SHP77 treated with DMSO at 0.1 percent for 48 hours (cell line): ENCODE measurements around the gene KCNMA1.

ENCODE experiments used
- DNase-seq: peaks from one replicate; lab custom pipeline; 2025; lab: John Stamatoyannopoulos, UW

KCNMA1 gene

DNA sequence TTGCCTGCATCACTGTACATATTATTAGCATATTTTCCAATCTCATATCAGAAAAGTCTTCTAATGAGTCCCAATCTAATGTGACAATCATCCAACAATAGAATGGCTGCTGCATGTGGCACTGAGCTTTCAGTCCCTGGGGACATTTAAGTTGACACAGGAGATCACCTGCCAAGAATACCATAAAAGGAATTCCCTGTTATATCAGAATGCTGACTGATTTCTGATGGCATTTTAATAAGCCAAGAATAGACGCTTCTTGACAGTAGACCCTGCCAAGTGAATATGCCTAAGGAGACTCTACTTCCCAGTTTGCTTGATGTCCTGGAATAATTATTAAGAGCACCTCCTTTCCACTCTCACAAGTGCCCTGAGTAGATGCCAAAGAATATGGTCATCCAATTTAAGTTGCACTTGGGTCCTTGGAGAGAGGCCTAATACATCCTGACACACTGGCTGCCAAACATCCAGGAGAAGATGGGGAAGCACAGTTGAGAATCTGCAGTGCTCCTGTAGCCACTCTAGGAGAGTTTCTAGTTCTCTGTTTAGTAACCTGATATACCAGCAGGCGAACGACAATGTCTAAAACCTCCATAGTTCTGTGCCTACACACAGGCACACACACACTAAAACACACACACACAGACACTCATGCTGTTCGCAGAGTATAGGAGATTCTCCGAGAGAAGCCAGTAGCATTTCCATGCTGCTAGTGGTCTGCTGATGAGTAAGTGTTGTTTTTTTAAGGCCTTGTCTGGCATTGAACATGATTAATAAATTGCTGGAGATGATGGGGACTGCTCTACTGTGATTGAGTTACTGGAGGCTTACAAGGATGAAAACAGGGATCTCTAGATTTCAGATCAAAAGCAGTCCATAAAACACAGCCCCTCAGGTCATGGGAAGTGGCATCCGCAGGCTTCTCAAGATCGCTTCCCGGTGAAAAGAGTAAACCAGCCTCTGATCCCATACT lies 369.6 kb downstream of the KCNMA1 start:
- DNase-seq = no peak

DNA sequence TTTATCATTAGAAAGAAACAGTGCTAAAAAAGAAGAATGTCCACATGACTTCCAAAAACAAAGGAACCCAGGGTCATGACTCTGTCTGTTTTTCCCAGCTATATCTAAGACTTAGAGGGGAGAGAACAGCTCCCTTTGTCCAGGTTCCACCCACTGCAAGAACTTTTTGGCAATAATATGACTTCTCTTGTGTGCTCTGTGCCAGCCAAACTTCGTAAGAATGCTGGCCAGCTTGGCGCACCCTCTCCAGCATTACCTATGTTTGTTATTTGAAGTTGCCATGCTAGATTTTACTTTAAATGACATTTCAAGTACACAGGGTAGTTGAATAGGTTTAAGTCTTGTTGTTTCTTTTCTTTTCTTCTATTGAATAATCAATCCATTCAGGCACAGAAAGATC lies 371.4 kb downstream of the KCNMA1 start:
- no peak for DNase-seq

DNA sequence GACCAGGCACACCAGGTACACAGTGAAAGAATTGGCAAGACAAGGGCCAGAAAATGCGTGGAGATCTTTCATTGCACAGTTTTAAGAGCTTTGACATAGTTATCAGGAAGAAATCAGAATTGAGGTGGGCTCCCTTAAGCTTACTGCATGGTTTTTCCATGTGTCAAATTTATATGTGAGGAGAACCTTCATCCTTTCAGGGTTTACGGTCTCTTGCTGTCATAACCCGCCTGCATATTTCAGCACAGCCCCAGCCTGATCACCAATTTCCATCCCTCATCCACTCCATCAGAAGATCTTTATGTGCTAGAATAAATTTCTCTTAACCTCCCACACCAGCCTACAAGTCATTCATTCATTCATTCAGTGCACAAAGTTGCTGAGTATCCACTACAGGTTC lies 373.1 kb downstream of the KCNMA1 start:
- no peak for DNase-seq

DNA sequence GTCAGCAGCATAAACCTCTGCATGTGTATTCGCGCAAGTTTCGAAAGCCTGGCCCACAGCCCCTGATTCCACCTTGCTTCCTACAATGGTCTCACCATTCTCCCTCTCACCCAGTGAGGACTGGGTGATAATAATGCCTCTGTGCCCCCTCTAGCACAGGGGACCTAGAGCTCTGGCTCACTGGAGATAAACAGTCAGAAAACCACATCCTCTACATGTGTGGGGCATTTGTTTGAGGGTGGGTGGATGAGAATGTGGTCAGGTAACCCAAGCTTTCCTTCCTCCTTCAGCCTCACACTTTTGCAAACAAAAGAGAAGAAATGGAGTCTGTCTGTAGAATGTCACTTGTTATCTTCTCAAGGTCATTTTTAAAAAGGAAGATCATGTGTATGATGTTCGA lies 373.5 kb downstream of the KCNMA1 start:
- DNase-seq = no peak

DNA sequence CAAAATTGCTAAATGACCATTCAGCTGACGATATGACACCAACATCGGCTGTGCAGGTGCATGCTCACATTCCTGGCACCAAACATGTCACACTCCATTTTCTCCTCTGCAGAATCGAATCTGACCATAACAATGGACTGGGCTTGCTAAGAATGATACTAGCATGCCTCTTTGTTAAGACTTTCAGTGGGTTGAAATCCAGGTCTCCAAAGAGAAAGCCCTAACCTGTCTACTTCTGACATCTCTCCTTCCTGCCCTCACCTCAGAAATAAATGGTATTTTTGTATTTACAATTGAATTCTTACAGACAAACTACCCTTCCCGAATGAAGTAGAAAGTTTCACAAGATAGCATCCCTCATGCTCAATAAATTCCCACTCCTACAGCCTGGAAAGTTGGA lies 373.9 kb downstream of the KCNMA1 start:
- DNase-seq = no peak

DNA sequence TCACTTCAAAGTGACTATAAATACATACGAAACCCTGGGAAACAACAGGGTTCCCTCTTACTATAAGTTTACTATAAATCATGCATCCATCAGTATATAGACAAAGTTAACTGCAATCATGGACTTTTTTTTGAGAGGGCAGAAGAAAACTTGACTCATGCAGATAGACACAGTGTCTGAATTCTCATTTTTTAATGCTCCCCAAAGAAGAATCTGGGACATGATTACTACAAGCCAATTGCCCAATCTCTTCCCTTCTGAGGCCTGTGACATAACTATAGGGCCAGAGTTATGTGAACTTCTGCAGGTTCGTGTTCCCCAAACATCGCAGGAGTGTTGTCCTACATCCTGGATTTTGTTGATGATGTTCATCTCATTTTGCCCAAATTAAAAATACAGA lies 376.5 kb downstream of the KCNMA1 start:
- no peak for DNase-seq

DNA sequence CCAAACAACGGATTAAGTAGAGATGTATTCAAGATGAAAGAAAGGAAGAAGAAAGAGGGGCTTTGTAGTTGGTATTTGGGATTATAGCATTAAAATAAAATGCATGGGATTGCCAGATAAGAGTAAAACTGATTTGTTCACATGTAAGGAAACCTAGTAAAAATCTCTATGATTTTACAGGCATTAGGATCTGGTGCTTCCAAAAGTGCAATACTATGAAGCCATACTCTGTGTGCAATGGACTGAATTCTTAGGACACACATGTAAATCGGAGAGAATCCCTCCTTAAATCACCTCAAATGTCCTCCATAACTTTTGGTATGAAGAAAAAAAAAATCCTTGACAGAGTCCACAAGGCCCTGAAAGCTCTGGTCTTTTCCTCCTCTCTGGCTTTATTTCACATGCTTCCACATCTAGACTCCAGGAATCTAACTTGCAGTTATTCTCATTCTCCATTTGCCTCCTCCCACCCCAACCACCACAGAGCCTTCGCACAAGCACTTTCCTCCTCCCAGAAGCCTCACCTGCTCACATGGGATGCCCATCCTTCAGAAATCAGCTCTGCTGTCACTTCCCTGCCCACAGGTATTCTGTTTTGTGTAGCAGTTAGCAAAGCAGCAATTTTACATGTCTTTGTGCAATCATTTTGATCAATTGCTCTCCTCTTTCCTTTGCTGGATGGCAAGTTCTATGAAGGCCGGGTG lies 378.3 kb downstream of the KCNMA1 start:
- DNase-seq = no peak

DNA sequence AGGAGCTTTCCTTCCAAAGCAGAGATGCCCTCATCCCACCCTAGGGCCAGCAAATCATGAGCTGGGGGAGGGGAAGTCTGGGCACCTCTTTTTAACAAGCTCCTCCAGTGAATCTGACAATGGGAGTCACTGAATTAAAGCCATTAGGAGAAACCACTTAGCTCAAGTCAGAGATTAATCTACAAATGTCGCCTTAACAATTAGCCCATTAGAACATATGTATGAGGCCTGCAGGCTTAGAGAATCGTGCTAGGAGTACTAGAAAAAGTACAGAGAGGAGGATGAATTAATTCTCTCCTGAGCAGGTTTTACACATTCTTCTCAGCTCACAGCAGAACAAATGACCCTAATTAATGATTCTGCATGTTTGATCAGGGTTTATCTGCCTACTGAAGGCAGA lies 381.3 kb downstream of the KCNMA1 start:
- DNase-seq = no peak

DNA sequence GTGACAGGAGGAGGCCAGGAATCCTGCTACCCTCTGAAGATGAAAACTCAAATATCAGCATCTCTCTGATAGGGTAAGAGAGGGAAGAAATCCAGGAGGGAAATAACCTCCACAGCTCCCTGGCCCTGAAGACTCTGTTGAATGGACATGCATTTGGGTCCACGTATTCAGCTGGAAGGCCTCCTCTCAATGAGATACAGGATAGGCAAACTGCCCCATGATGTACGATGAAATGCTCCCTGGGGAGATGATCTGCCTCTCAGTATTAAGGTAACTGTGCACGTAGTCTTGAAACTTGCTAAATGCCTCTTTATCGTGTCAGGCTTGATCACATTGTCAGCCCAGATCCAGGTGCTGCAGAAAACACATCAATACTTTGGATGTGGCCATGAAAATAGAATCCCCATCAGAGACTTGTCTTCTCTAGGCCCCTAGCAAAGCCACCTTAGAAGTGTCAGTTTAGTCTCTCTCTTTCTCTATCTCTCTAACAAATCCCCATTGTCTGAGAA lies 384.0 kb downstream of the KCNMA1 start:
- DNase-seq = no peak

DNA sequence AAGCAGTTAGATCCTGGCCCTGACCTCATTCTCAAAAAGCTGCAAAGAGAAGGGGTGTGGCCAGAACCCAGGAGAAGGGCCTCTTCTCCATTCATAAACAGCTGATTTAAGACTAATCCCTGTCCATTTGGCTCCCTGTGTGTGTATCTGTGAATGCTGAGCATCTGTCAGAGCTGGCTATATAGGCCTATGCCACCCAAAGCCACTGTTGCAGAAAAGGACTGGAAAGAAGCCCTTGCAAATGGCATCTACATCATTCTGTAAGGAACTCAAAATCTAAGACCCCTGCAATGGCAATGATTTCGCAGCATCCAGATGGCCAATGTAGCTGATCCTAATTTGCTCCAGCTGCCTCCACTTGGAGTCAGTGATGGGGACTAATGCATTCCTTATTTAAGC lies 384.5 kb downstream of the KCNMA1 start:
- DNase-seq = no peak

DNA sequence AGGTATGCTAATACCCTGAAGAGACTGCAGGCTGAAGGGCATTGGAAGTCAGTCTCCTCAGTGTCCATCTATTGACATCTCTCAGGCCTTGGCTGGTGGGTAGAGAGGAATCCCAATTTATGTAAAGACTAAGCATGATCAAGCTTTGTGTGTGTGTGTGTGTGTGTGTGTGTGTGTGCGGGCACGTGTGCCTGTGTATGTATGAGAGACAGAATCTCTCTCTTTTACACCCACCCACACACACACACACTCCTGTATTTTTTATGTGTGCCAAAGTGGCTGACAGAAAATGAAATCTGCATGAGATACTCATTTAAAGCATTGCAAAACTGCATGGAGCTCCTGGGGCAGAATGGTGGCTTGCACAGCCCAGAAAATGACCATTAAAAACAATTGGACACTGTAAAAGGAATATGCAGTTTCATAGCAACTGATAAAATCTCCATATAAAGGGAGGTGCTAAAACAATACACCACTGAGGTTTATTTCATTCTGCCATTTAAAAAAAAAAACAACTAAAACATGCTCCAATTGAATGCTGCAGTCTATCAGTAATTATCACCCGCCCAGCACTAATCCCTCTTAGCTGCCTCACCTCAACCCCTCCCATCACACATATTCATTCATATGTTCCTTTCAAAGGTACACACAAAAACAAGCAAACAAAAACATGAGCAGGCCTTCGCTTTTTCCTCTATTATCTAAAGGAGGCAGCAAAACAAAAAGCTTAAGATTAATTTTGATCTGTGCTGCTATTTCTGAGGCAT lies 385.0 kb downstream of the KCNMA1 start:
- DNase-seq = no peak

DNA sequence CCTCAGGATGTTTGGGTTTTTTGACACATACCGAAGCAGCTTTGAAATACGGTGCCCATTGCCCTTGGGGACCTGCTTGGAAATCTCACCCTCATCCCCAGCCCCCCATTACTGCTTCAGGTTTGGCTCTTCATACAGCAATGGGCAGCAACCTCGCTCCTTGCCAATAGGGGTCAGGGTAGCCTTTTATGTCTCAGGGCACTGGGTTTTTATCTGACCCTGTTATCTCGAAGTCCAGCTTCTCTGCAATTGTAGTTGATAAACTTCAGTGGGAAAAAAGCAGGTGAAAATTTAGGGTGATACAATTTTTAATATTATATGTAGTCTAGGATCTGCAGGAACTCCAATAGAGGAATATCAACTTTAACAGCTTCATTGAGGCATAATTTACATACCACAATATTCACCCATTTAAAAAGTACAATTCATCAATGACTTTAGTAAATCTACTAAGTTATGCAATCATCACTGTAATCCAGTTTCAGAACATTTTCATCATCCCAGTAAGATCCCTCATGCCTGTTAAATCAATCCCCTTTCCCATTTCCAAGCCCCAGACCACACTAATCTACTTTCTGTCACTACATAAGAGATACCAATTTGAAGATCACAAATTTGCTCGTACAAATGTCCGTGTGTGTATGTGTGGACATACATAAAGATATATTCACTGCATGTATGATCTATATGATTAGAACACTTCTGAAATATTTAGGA lies 386.2 kb downstream of the KCNMA1 start:
- no peak for DNase-seq

DNA sequence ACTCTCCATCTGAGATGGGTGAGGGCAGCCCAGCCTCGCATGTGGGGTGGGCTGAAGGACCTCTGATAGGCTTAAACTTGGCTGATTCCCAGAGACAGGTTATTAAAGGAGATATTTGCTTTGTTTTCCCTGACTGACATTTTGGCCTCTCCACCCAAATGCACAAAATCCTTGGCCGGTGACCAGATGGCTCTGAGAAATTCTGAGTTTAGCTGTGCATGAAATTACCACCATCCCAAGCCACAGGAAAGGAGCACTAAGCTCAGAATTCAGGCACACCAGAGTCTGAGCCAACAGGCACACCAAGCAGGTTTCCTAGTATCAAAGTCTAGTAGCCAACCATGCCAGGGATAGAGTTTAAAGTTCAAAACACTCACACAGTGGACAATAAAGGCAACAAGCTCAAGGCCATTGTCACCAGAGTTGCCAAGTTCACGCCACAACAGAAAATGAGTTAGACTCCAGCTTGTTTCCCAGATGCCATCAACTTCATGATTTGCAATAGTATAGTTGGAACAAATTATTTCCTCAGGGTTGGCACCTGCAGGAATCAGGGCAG lies 387.6 kb downstream of the KCNMA1 start:
- DNase-seq = no peak

DNA sequence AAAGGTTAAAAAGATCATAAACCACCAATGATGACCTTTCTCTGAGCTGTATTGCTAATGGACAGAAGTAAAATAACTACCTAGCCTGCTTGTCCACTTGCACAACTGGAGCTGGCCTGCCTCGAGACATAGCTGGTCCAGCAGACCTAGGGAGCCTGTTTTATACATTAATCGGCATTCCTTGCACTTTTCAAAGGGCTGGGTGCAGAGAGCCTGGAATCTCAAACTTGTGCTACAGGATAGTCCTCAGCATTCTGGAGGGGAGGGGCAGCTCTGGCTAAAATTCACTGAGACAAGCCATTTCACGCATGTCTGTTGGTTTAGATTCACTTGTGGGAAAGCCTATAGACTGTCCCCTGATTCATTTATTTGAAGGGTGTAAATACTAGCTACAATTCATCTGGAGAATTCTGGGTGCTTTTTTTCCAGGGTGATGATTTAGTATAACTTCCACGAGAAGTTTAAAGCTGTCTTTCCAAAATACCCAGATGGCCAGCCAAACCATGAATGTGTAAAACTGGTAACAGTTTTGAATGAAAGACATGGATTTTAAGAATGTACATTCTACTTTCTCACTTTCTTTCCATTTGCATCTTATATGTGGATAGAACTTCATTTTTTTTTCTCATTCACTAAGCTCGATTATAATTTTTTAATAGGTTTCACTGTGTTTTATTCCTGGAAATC lies 389.4 kb downstream of the KCNMA1 start:
- DNase-seq = no peak

DNA sequence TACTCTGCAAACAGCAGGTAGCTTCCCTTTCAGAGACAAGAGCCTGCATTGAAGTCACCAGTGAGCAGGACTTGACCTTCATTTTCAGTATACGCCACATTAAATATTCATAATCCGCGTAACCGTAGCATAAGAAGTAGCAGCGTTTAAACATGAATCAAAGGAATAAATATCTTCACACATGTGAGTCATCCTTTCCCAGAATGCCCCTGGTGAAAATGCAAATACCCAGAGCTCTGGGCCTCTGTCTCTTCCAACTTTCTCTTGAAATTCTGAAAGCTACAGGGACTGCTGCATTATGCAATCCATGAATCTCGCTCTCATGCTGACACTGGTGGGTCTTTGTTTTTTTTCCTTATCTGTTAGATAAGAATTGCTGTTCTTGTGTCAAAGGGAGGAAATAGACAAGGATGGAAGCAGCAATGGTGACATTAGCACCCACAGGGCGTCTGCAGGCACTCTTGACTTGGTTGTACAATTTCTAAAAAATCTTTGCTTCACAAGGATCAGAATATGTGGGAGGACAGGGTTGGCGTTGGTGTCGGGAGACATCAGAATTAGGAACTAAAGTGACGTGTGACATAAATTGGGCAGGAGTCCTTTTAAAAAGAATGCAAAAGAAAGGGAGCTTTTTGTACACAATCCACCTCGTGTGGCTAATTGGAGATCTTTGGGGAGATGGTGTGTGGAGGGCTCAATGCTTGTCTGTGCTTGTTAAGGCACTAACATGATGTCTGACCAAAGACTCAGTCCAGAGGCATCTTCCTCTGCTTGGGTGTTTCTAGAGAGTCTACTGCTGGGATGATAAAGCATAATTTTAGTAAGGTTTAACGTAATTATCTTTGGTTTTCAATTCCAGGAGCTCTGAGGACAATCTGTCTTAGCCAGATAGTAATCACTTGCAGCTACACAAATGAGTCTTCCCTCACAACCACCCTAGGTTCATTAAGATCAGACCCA lies 390.3 kb downstream of the KCNMA1 start:
- no peak for DNase-seq

DNA sequence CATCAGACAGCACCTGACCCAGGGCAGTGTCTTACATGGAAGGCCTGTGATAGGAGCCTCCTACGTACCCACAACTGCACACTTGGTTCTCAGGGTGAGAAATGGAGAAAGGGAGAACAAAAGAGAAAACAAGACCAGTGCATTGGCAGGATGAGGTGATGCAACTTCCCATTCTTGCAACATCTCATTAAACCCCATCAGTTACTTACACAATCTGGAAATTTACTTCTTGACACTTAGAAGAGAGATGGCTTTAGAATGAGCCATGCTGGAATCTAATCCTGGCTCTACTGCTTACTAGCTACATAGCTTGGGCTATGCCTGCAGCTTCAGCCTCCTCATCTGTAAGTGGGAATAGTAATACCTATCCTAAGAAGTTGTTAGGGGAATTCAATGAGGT lies 391.7 kb downstream of the KCNMA1 start:
- DNase-seq = no peak

DNA sequence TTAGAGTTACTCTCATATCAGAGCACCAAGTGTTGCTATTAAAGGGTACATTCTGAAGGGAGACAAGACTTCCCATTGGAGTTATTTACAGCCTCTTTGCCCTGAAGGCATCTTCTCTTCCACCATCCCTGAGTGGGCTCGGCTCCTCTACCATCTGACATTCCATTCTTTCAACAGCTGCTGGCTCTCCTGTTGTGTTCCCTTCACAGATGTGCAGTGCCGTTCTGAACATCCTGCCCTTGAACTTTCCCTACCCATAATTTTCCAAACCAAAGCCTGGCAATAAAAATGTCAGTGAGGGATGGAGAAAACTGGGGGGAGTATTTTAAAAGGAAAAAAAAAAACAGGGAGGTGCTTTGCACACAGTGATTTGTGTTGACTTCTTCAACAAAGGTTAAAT lies 392.9 kb downstream of the KCNMA1 start:
- DNase-seq = no peak

DNA sequence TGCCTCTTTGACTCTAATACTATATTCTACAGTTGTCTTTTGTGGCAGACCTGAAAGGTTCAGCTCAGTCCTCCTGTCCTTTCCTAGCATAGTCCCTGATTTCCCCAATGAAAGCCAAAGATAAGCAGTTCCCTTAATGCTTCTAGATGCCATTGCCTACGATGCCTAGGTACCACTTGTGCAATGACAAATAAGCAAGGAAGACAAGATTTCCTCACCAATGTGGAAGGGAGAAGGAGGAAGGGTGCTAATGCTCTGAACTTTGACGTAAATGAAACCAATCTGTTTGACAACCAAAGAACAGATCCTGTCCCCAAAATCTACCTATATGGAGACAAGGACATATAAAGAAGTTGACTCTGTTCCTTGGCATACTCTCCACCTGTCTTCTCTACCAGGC lies 393.3 kb downstream of the KCNMA1 start:
- no peak for DNase-seq

DNA sequence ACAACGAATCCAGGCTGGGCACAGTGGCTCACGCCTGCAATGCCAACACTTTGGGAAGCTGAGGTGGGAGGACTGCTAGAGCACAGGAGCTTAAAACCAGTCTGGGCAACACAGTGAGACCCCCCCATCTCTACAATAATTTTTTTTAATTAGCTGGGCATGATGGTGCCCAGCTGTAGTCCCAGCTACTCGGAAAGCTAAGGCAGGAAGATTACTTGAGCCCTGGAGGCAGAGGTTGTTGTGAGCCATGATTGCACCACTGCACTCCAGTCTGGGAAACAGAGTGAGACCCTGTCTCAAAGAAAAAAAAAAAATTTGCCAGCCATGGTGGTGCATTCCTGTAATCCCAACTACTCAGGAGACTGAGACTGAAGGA lies 396.3 kb downstream of the KCNMA1 start:
- DNase-seq = no peak
